T47D (cell line): ENCODE measurements around the gene PANX3.

Experiments used
- DNase-seq, 2 experiments: peaks; one replicate each; pipeline versions ENCODE4 v3.0.0 to v3.0.0-alpha.2; 2011 to 2012; ENCODE audit warnings: low read depth in 1 of 2, low spot score in 1 of 2
- JUND ChIP-seq: IDR thresholded peaks from 2 replicates; pipeline ENCODE4 v1.6.1; 2012; ENCODE audit warnings: low read depth
- in situ Hi-C: cut with HindIII; loops from 2 replicates; pipeline ENCODE4 v1.10.0; 2016; ENCODE audit warnings: low sequenced_read_pairs, low pct_unique_long_range_greater_than_20kb

The PANX3 gene, protein sequence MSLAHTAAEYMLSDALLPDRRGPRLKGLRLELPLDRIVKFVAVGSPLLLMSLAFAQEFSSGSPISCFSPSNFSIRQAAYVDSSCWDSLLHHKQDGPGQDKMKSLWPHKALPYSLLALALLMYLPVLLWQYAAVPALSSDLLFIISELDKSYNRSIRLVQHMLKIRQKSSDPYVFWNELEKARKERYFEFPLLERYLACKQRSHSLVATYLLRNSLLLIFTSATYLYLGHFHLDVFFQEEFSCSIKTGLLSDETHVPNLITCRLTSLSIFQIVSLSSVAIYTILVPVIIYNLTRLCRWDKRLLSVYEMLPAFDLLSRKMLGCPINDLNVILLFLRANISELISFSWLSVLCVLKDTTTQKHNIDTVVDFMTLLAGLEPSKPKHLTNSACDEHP

GRCh38 chr11:124611064-124611463, at the start of gene PANX3:
PANX3 (plus strand) TSS chr11:124611428; CDS start chr11:124611557, 129 bp downstream.
- TF ChIP-seq JUND: no peak
- in situ Hi-C loops: no loop called here

DNA sequence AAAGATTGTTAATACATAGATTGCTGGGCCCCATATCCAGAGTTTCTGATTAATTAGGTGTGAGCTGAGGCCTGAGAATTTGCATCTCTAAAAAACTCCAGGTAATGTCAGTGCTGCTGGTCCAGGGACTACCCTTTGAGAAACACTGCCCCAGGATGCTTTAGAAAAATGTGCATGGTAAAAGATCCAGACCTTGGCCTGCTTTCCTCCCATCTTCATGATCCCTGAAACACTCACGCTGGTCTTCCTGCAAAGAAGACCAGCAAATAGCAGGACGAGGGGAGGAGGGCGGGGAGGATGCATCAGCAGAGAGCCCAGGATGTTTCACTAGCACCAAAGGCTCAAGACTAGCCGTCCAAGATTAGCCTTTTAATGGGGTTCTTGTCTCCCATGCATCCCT, 41.5 kb upstream of the PANX3 start, which contains the start of gene OR8A1:
OR8A1 (plus strand) TSS at position 301 of the 400 bp plus-strand sequence. CDS start 123 bp downstream, outside the sequence.
- DNase-seq: no peak
- in situ Hi-C loops: no loop called here
- no peak for TF ChIP-seq JUND

More at GRCh38 chr11:124611064-124611463, at the start of gene PANX3:
- no peak for DNase-seq

- no peak for DNase-seq
- in situ Hi-C loops: no loop called here
- no peak for TF ChIP-seq JUND
These were observed 41.1 kb upstream of the PANX3 start for GRCh38 chr11:124570160-124570559.

- TF ChIP-seq JUND: no peak
- DNase-seq: no peak
- in situ Hi-C loops: no loop called here
These were observed 33.4 kb upstream of the PANX3 start for GRCh38 chr11:124577716-124578427.

- no peak for DNase-seq
- TF ChIP-seq JUND: no peak
- in situ Hi-C loops: no loop called here
These were observed 32.5 kb upstream of the PANX3 start for GRCh38 chr11:124578761-124579160.

DNA sequence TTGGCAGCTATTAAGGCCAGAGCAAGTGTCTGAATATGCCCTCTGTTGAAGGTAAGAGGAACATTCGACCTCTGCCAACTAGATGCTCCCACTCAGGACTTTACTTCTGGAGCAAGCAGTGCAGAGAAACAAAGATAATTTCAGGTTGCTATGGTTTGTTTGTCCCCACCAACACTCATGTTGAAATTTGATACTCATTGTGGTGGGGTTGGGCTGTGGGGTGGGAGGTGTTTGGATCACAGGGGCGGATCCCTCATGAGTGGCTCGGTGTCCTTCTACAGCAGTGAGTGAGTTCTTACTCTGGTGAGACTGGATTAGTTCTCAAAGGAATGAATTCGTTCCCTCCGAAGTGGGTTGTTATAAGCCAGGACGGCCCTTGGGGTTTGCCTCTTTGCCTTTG, 29.4 kb upstream of the PANX3 start:
- no peak for TF ChIP-seq JUND
- no peak for DNase-seq
- in situ Hi-C loops: no loop called here

GRCh38 chr11:124582565-124582964, 28.7 kb upstream of the PANX3 start:
- in situ Hi-C loops: no loop called here

GRCh38 chr11:124583781-124584180, 27.4 kb upstream of the PANX3 start:
- in situ Hi-C loops: no loop called here
- no peak for TF ChIP-seq JUND
- DNase-seq: no peak

More at GRCh38 chr11:124582565-124582964, 28.7 kb upstream of the PANX3 start:
- no peak for DNase-seq
- no peak for TF ChIP-seq JUND

DNA sequence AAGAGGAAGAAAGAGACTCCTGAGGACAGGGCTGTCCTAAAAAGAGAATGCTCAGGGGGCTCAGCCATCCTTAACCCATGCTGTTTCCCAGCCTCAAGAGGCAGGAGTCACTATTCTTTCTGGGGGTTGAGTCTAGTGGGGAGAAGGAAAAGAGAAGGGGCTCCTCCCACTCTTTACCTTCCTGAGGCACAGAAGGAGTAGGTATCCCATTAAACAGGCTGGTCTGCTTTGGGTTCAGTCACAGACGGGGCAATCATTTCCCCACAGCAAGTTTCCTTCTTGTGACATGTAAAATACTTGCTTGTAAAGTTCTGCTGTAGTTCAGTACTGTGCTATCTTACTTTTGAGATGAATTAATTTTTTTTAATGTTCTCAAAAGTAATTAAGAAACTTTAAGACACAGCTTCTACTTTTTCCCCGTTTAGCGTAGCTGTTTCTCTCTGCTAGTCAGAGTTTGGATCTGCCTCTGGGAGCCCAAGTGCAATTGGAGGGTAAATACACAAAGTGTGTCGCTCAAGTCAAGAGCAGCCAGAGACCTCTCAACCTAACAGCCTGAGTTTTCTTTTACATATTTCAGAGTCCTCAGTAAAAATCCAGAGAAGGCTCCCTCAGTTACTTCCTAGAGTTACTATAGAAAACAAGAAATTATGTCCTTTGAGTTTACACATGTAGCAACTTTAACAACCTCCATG, 26.4 kb upstream of the PANX3 start:
- peak in 1 of 2 experiments; percentile 51 for DNase-seq
- in situ Hi-C loops: no loop called here
- TF ChIP-seq JUND: no peak

DNA sequence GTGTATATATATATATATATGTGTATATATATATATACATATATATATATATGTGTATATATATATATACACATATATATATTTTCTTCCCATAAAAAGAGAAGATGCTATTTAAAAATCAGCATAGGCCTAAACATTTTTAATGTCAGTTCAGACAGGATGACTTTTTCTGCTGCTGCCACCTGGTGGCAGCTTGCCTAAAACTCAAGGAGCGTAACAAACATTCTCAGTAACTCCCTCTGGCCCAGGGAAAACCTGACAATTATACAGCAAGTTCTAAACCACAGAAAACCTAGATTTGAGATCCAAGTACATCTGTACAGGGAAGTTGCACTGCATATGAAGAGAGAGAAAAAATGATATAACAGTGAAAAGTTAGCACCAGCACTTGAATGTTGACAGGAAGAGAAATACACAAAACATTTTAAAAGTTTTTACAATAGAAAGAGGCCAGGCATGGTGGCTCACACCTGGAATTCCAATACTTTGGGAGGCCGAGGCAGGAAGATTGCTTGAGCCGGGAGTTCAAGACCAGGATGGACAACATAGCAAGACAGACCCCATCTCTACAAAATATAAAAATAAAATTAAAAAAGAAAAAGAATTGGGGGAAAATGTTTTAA, 24.9 kb upstream of the PANX3 start:
- in situ Hi-C loops: no loop called here
- peak in 1 of 2 experiments; percentile 87 for DNase-seq
- TF ChIP-seq JUND: no peak

- in situ Hi-C loops: no loop called here
- no peak for TF ChIP-seq JUND
- no peak for DNase-seq
These were observed 19.8 kb upstream of the PANX3 start for GRCh38 chr11:124591430-124591829.

DNA sequence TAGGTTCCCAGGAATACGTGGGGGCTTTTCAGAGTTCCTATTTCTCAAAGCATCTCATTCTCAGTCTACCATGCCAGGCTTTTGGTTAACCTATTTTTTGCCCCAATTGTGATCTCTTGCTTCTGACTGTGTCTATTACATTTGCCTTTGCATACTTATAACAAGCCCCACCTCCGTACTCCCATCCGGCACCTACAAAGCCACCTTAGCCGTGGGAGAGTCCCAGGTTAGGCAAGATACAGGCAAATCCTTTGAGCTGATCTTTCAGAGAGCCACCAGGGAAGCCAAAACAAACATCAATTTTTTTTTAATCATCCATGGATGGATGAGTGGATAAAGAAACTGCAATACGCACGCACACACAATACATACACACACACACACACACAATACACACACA, 18.6 kb upstream of the PANX3 start:
- DNase-seq: no peak
- no peak for TF ChIP-seq JUND
- in situ Hi-C loops: no loop called here
